HG02798 (cell line): ENCODE results near the gene RBMS2.

Experiments
- ATAC-seq: cut with Tn5 transposase; IDR thresholded peaks from one replicate; pipeline ENCODE4 v1.9.1; 2021; ENCODE audit warnings: mild to moderate bottlenecking; ENCODE audit not compliant: unreplicated experiment, poor library complexity

The RBMS2 gene

DNA sequence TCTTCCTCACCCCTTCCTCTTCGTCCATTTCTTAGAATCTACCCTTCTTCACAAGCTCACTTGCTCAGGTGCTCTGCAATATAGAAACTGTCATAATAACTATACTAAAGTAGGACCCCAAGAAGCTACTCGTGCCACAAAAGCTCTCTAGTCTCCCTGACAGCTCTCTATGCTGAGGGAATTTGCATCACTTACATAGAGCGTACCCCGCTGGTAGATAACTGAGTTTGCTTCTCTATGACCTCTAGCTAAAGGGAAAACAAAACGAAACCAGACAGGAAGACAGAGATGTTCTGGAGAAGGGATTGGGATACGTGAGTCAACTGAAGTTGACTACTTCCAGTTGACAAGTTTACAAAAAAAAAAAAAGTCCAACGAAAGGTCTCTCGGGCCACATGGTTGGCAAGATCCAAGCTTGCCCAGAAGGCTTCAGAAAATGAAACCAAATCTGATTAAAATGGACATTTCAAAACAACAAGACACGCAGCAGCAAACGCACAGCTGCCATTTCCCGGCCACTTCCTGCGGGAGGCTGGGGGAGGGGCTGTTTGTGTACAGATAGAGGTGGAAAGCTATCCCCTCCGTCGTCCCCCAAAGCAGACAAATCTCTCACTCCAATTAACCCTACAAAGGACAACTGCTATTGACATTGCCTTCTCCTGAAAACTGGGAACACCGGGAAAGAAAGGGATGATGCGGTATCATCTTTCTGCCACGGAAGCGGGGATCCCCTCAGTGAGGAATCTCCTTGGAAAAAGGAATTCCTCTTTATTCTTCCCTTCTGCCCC lies 107.2 kb downstream of the RBMS2 start:
- no peak for ATAC-seq

DNA sequence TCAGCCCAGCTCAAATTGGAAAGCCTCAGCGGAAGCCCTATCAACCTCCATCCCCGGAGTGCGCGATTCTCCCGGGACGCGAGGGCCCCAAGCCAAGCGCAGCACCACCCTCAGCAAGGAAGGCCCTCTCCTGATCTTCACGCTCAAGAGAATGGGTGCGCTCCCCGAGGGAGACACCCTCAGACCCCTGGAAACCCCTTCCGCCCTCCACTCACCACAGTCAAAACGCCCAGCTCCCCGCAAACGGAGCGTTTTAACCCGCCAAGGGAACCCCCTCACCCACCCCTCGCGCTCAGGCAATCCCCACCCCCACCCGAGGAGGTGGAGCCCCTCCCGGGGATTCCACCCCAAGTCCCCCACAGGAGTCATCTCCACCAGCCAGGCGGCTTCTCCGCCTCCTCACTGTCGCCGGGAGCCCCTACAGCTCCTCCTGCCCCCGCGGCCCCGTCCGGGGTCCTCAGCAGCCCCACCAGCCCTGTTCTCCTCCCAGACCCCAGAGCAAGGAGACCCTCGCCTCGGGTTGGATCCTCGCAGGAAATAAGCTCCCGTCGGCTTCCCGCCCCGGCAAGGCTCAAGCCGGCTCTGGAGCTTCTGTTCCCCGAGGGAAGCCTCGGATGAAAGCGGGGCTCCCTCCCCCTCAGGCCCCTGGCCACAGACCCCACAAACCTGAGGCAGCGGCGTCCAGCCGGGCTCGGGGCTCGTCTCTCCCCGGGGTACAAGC lies 108.0 kb downstream of the RBMS2 start:
- peak; percentile 0 for ATAC-seq

DNA sequence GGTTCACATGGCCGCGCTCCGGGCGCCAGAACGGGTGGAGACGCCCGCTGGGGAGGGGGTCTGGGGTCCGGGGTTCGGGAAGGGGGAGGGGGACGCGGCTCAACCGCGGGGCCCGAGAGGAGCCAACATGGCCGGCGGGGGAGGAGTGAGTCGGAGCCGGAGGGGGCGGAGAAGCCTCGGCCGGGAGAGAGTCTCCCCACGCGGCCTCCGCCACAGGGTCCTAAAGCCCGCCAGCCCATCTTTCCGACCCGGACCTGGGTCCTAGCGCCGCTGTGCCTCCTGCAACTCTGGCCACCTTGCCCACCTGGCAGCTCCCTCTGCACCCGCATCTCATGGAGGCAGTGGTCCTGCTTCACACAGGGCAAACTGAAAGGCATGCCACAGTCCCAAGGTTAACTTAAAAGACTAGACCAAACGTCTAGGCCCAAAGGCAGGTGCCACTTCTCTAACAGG lies 108.6 kb downstream of the RBMS2 start, which contains the start of gene BAZ2A:
Gene BAZ2A (minus strand): TSS at position 147 of the 453 bp plus-strand sequence. CDS start 12,796 bp downstream, outside the sequence.
- peak; percentile 74 for ATAC-seq

DNA sequence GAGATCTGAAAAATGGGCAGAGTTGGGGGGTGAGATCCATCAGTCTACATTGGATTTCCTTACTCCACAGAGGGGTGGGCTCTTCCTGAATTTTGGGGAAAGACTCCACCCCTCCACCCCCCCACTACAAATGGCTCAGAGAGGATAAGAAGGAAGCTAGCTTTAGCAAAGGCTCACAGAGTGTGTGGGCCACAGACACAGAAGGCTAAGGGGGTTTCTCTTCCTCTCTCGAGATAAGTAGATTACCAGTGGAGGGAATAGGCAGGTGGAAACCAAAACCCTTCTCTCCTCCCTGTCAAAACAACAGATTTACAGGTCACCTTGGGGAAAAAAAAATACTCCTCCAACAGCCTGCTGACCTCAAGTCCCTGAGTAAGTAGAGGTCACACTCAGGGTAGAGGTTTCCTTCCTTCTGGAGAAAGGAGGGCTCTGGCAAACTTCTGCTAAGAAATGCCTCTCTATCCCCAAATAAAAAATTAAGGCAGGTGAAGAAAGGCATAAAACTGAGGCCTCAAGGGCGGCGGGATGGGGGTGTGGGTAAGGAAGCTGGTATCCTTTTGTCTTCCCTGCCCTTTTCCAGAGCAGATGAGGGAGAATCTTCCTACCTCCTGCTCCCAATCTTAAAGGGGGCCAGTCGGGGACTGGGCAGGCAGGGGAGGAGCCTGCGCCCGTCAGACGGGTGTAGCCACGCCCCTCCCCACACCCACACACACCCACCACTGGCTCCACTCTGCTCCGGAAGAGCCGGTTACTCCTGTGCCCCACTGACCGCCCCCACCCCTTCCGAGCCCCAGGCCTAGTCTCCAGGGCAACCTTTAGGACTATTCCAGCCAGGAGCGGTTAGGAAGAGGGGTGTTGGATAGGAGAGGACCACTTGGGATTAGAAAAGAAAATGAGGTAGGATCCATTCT lies 110.4 kb downstream of the RBMS2 start:
- peak; percentile 31 for ATAC-seq

DNA sequence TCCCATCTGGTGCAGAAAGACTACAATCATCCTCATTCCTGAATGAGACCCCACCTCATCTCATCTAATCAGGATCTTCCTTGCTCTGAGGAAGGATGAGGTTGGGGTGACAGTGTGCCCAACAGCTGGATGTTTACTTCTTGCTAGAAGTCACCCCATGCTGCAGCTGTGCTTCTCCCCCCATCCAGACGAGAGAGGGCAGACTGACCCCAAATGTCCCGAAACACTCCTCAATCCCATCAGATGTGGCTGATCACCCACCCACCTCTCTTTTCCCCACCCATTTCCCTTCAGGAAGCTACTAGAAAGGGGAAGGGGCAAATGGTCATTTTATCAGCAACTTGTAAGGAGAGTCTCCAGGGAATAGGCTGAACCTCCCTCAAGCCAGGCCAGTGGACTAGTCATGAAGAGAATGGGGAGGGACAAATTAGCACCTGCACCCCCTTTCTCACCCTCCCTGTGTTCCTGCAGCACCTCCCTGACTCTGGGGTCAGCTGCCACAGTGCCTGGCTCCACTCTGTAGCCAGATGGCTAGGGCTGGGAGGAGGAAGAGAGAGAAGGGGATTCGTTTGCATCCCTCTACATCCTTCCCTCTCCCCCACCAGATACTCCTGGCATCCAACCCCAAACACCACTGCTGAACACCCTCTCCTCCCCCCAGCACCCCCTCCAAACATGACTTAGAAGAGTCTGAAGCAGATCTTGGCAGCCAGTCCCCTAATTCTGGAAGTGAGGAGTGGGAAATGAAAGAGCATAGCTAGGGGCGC lies 111.3 kb downstream of the RBMS2 start:
- ATAC-seq = no peak

DNA sequence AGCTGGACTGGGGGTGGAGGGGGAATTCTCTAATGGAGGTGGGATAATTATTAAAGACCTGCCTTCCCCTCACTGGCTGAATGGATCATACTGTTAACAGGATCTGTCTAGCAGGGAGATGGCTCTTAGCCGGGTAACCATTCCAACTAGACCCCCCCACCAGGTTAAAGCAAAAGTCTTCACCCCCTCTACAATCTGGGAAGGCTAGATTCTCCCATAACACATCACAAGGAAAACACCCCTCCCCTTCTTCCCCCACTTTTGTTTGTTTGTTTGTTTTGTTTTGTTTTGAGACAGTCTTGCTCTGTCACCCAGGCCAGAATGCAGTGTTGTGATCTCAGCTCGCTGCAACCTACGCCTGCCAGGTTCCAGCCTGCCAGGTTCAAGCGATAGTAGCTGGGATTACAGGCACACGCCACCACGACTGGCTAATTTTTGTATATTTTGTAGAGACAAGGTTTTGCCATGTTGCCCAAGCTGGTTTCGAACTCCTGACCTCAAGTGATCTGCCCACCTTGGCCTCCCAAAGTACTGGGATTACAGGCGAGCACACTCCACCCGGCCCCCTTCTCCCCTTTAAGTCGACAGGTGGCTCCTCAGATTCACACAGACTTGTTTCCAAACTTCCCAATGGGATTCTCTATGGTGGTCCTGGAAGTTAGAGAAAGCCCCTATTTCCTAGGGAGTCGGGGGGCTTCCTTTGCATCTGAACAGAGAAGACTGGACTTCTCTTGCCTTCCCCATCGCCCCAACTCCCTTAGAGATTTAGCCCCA lies 112.0 kb downstream of the RBMS2 start:
- ATAC-seq = no peak

DNA sequence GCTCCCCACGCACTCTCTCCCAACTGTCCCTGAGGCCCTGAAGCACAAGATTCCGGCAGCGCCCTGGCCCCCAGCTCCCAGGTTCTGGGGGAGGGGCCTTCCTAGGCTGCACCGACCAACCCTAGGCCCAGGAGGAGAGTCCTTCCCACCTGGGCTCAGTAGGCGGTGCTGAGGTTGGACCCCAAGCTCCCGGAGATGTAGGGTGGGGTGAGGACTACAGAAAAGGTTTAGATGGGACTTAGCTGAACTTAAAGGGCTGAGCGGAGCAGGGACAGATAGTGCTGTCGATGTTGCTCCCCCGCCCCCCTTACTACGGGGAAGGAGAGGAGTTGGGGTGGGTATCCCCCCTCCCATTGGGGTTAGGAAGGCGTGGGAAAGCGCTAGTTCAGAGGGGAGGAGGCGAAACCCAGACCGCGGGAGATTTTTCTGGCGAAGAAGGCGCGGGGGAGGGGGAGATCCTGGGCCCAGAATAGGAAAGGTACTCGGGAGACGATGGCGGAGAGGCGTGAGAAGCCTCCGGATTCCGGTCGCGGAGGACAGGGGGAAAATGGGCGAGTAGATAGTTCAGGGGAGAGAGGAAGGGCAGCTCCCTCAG lies 112.7 kb downstream of the RBMS2 start:
- ATAC-seq = no peak

DNA sequence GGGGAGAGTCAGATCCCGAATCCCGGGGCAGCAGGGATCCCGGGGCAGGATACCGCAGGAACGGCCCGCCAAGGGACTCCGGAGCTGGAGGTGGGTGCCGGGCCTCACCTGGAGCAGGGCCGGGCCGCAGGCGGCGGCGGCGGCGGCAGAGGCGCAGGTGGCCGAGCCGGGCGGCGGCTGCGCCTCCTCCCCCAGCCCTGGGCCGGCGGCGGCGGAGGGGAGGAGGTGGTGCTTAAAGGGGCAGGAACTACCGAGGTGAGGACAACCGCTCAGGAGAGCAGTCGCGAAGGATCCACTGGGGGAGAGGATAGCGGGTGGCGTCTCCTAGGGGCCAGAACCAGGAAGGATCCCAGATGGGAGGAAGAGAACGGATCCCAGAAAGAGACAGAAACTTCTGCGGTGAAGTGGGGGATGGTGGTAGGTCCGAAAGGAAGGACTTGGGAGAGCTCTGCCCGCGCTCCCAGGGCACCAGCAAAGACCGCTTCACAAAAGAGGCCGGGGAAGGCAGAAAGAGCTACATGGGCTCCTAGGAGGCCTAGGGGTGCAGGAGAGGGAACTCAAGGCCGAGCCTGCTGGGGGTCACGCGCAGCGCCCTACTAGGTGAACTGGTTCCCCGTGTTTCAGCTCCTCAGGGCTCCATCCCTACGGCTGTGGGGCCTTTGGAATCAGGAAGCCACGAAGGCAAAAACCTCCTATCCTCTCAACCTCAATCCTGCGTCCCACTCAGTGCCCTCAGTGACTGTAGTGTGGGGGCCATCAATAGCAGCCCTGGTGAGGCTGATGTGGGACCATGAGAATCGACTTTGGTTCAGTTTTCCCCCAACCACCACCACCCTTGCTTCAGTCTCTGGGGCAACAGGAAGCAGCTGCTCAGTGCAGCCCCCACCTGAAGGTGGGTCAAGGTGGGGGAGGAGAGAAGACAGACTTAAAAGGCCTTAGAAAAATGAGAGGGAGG lies 113.5 kb downstream of the RBMS2 start:
- peak; percentile 34 for ATAC-seq

DNA sequence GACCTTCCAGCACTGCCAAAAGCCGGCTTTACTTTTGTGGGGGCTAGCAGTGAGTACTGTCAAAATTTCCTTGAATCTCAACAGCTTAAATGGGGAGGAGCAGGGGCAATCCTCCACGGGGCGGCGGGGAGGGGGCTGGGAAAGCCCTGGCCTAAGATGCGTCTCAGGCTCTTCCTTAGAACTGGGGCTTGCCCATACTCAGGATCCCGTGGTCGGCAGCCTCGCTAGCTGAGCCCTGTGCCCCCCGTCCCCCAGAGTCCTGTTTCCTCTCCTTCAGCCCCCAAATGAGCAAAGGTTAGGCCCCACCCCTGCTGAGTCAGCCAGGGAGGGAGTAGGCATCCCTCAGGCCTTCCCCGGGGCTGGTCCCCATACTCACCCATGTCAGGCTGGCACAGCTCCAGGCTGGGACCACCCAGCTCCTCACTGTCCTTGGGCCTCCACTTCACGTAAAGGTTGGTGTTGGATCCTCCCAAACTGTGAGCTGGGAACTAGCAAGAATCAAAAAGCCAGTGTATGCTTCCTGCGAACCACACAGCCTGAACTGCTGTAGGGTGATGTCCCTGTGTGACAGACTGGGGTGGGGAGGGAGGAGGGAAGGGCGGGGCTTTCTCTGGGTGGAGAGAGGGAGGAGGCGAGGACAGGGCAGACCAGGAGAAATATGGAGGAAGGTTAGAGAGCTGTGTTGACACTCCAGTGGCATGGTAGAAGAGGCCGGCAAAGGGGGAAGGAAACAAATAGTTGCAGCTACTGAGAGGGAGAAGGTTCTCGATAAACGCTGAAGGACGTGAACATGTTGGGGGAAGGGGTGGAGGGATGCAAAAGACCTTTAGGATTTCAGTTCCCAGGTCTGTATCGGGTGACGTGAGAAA lies 114.4 kb downstream of the RBMS2 start:
- ATAC-seq = peak; percentile 50

DNA sequence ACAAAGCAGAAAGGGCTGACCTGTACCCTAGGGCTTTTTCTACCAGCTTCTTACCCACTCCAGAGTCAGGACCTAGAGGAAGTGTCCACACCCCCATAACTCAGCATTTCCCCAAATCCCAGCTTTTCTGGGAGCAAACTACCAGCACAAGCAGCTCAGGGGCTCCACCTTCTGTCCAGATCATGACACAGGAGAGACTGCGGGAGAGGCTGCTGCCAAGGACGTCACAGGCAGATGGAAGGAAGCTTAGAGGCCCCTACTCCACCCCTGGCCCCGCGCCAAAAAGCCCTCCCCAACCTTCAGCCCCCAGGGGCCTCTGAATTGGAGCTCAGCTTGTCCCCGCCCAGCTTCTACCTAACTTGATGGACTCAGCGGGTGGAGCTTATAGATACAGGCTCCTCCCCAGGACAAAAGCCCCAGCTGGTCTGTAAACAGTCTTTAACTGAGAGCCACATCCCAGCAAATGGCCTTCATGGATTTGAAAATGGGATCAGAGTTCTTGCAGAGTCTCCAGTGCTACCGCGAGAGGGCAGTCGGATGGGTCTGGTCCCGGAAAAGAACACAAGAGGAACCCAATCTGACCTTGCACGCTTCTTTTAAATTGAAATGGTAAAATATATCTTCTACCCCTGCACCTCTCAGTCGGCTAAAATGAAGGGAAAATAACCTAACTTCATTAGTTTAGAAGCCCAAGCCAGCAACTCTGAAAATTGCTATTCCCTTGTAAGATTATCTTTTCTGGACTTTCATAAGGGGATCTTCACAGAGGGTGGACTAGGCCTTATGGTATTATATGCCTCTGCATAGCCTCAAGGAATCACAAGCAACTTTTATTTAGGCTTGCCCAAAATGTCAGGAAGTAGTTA lies 115.3 kb downstream of the RBMS2 start:
- ATAC-seq = peak; percentile 60

DNA sequence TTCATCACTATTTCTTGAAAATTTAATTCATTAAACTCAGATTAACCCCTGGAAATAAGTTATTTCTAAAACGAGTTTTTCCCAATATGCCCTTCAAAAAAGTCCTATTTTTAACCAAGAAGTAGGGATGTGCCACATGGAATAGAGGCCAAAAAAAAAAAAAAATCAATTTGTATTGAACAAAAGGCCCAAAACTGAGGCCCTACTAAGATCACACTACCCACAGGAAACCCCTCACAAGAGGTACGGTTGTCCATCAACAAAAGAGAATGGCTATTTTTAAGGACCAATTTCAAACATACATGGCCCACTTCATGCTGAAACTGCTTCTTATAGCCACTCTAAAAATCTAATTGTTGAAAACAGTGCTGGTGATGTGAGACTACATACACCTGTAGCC lies 116.0 kb downstream of the RBMS2 start:
- no peak for ATAC-seq

DNA sequence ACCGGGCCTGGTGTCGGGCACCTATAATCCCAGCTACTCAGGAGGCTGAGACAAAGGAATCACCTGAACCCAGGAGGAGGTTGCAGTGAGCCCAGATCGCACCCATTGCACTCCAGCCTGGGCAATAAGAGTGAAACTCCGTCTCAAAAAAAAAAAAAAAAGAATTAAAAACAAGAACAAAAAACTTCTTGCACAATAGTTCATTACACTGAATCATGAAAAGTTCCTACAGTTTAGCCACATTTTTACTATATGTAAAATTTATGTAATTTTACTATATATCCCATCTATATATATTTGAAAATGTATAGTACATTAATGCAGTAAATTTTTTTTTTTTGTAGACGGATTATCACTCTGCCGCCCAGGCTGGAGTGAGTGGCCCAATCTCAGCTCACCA lies 119.6 kb downstream of the RBMS2 start:
- no peak for ATAC-seq

DNA sequence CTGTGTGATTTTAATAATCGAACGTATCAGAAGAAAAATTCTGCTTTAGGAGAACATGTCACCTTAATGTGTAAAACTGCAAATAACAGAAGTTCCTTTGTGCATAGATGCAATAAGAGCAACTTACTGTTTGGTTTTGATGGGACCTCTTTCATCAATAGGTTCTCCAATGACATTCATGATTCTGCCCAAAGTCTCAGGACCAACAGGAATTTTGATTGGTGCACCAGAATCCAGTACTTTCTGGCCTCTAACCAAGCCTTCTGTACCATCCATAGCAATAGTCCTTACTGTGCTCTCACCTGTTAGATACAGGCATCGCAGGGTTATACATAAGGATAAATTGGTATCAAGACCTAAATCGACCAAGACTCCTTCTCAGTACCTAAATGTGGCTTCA lies 123.0 kb downstream of the RBMS2 start:
- no peak for ATAC-seq

DNA sequence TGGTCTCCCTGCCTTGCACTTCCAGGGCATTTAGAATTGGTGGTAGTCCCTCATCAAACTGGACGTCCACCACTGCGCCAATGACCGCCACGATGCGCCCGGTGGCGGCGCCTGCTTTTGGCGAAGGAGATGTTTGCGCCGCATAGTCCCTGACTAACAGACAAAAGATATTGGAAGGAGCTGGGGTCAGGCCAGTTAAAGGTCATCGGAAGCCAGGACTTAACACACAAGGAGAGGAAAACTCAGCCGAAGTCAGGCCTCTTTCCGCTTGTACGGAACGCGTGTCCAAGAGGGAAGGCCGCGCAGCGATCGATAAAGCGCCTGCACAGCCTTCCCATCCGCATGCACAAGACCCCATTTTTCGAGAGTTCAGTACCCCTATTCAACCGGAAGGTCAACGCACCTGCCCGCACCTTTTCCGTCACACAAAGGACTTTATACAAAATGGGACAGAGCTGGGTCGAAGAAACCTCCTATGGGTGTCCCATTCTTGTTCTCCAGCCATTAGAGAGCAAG lies 123.6 kb downstream of the RBMS2 start:
- no peak for ATAC-seq
